WTC11 (cell line): ENCODE measurements around the gene EPM2AIP1. TPM values are rescaled to one million over a fixed set of nuclear protein-coding genes. Genes with fewer than 3 reads are reported as not detected.

Source experiments
- ATAC-seq: fragments of 200-7000 bp; cut with Tn5 transposase; 2 replicates; pipeline ENCODE4 v1.10.0; 2021; ENCODE audit warnings: mild to moderate bottlenecking, moderate library complexity
- CTCF ChIA-PET: fragments of 300-600 bp; sonication (Branson Sonifier 250); formaldehyde crosslinking; loops from one replicate; lab custom pipeline; 2021; ENCODE audit warnings: antibody characterized with exemption; lab: Charles Lee
- POLR2A ChIA-PET: fragments of 350-600 bp; sonication (Branson Sonifier 250); formaldehyde crosslinking; loops from one replicate; lab custom pipeline; 2021; ENCODE audit warnings: antibody characterized with exemption; lab: Charles Lee
- DNase-seq: peaks from one replicate; pipeline ENCODE4 v3.0.0; 2021; ENCODE audit warnings: low spot score
- H3K27ac Mint-ChIP-seq: 2 replicates; pipeline ENCODE4 v1.8.0; 2021; ENCODE audit warnings: mixed read lengths
- H3K27me3 Mint-ChIP-seq: 2 replicates; pipeline ENCODE4 v1.8.0; 2021; ENCODE audit warnings: low read depth, mild to moderate bottlenecking, moderate library complexity, mixed read lengths
- H3K36me3 Mint-ChIP-seq: 2 replicates; pipeline ENCODE4 v1.8.0; 2021; ENCODE audit warnings: mixed read lengths
- H3K4me1 Mint-ChIP-seq: 2 replicates; pipeline ENCODE4 v1.8.0; 2022; ENCODE audit warnings: mixed read lengths
- H3K4me3 Mint-ChIP-seq: 2 replicates; pipeline ENCODE4 v1.8.0; 2021; ENCODE audit warnings: mild to moderate bottlenecking, moderate library complexity, mixed read lengths
- H3K9me3 Mint-ChIP-seq: 2 replicates; pipeline ENCODE4 v1.8.0; 2021; ENCODE audit warnings: mixed read lengths
- ARID4B ChIP-seq: sonication (generic); formaldehyde crosslinking; IDR thresholded peaks from 2 replicates; pipeline ENCODE4 v1.8.0; 2023; ENCODE audit warnings: missing genetic modification reagents, mild to moderate bottlenecking, borderline replicate concordance
- CBFB ChIP-seq: sonication (generic); formaldehyde crosslinking; IDR thresholded peaks from 2 replicates; pipeline ENCODE4 v1.8.1; 2022; ENCODE audit warnings: mild to moderate bottlenecking, low read depth, missing genetic modification reagents
- CDX4 ChIP-seq: fragments of 250-450 bp; sonication (Bioruptor Pico); IDR thresholded peaks from 2 replicates; pipeline ENCODE4 v1.9.0; 2021; ENCODE audit warnings: moderate library complexity, mild to moderate bottlenecking, inconsistent platforms, borderline replicate concordance
- E2F4 ChIP-seq: sonication (generic); formaldehyde crosslinking; IDR thresholded peaks from 2 replicates; pipeline ENCODE4 v1.8.1; 2022; ENCODE audit warnings: low read depth, mild to moderate bottlenecking, moderate library complexity, missing genetic modification reagents, borderline replicate concordance
- E2F5 ChIP-seq: sonication (generic); formaldehyde crosslinking; IDR thresholded peaks from 2 replicates; pipeline ENCODE4 v1.8.1; 2022; ENCODE audit warnings: mild to moderate bottlenecking, moderate library complexity, missing genetic modification reagents
- ETV6 ChIP-seq: sonication (generic); formaldehyde crosslinking; IDR thresholded peaks from 2 replicates; pipeline ENCODE4 v1.8.1; 2022; ENCODE audit warnings: mild to moderate bottlenecking, missing genetic modification reagents
- FOXK1 ChIP-seq: sonication (generic); formaldehyde crosslinking; IDR thresholded peaks from 2 replicates; pipeline ENCODE4 v1.8.0; 2022; ENCODE audit warnings: mild to moderate bottlenecking, moderate library complexity, missing genetic modification reagents
- FOXP1 ChIP-seq: sonication (generic); formaldehyde crosslinking; IDR thresholded peaks from 2 replicates; pipeline ENCODE4 v1.8.0; 2022; ENCODE audit warnings: missing genetic modification reagents, mild to moderate bottlenecking, moderate library complexity, borderline replicate concordance
- HMGXB4 ChIP-seq: sonication (generic); formaldehyde crosslinking; IDR thresholded peaks from 2 replicates; pipeline ENCODE4 v1.8.1; 2023; ENCODE audit warnings: mild to moderate bottlenecking, moderate library complexity, missing genetic modification reagents
- JUN ChIP-seq: sonication (generic); formaldehyde crosslinking; IDR thresholded peaks from 2 replicates; pipeline ENCODE4 v1.8.0; 2023; ENCODE audit warnings: mild to moderate bottlenecking, missing genetic modification reagents
- KAT7 ChIP-seq: sonication (generic); formaldehyde crosslinking; IDR thresholded peaks from 2 replicates; pipeline ENCODE4 v1.8.1; 2023; ENCODE audit warnings: missing genetic modification reagents, mild to moderate bottlenecking, borderline replicate concordance
- MXD4 ChIP-seq: fragments of 250-450 bp; sonication (Bioruptor Pico); IDR thresholded peaks from 2 replicates; pipeline ENCODE4 v1.8.0; 2021; ENCODE audit warnings: mild to moderate bottlenecking, moderate library complexity, borderline replicate concordance
- NFE2L1 ChIP-seq: sonication (generic); formaldehyde crosslinking; IDR thresholded peaks from 2 replicates; pipeline ENCODE4 v1.8.1; 2023; ENCODE audit warnings: missing genetic modification reagents
- OVOL2 ChIP-seq: fragments of 250-450 bp; sonication (Bioruptor Pico); IDR thresholded peaks from 2 replicates; pipeline ENCODE4 v1.9.0; 2021; ENCODE audit warnings: mild to moderate bottlenecking, borderline replicate concordance
- ZNF138 ChIP-seq: sonication (generic); formaldehyde crosslinking; conservative IDR thresholded peaks from 2 replicates; pipeline ENCODE4 v1.8.1; 2022; ENCODE audit warnings: mild to moderate bottlenecking, moderate library complexity, missing genetic modification reagents
- ZNF416 ChIP-seq: fragments of 250-450 bp; sonication (Bioruptor Pico); IDR thresholded peaks from 2 replicates; pipeline ENCODE4 v1.9.0; 2021; ENCODE audit warnings: mild to moderate bottlenecking, inconsistent platforms
- total RNA-seq: library from RNA; stranded (reverse); gene quantifications from 3 replicates; pipeline ENCODE4 v1.2.3, GENCODE V29; 2021
- TF ChIP-seq, protein P1 (sequence below): sonication (generic); formaldehyde crosslinking; IDR thresholded peaks from 2 replicates; pipeline ENCODE4 v1.8.0; 2022; ENCODE audit warnings: mild to moderate bottlenecking, missing genetic modification reagents
- TF ChIP-seq, protein P2 (sequence below): sonication (generic); formaldehyde crosslinking; conservative IDR thresholded peaks from 2 replicates; pipeline ENCODE4 v1.8.1; 2022; ENCODE audit warnings: mild to moderate bottlenecking, missing genetic modification reagents
- TF ChIP-seq, protein P3 (sequence below): fragments of 250-450 bp; sonication (Bioruptor Pico); IDR thresholded peaks from 2 replicates; pipeline ENCODE4 v1.8.0; 2021; ENCODE audit warnings: mild to moderate bottlenecking
- TF ChIP-seq, protein P4 (sequence below): fragments of 250-450 bp; sonication (Bioruptor Pico); IDR thresholded peaks from 2 replicates; pipeline ENCODE4 v2.1.2; 2022; ENCODE audit warnings: mild to moderate bottlenecking, moderate library complexity
- TF ChIP-seq, protein P5 (sequence below): sonication (generic); formaldehyde crosslinking; IDR thresholded peaks from 2 replicates; pipeline ENCODE4 v1.8.1; 2022; ENCODE audit warnings: low read depth, missing genetic modification reagents, borderline replicate concordance

Gene EPM2AIP1
- total RNA-seq, 1 experiment from 2014 or later, result 11.0 TPM

GRCh38 chr3:36944012-36944640 lies 48.8 kb downstream of the EPM2AIP1 start:
- peak overlapping the region; percentile 75 for H3K4me3 Mint-ChIP-seq
- ChIA-PET CTCF (interaction anchor here (0.7 to 4.5 kb wide), 11 partner anchors 8 to 152 kb away, joined by 3 to 55 read pairs (median 5); partner anchors contain the start of genes EPM2AIP1 and MLH1), POLR2A (interaction anchor here (0.9 to 2.2 kb wide), 5 partner anchors 8 to 48 kb away, joined by 3 to 11 read pairs (median 9); partner anchors contain the start of genes EPM2AIP1 and MLH1)
- DNase-seq (peak; percentile 66), ATAC-seq (peak; percentile 54)
- H3K9me3 Mint-ChIP-seq, result peaks cover 21% of the 10 kb centered on the region
- H3K27ac Mint-ChIP-seq, result no peak overlapping the region
- peaks cover 54% of the 10 kb centered on the region for H3K27me3 Mint-ChIP-seq
- peaks cover 25% of the 10 kb centered on the region for H3K4me1 Mint-ChIP-seq
- H3K36me3 Mint-ChIP-seq, result peaks cover 17% of the 10 kb centered on the region
- TF ChIP-seq ZNF416 (CRISPR knock-in tag) (no peak), CBFB (CRISPR knock-in tag) (no peak), OVOL2 (no peak), NFE2L1 (CRISPR knock-in tag) (peak; percentile 27; the same call in 1 of the 2 replicates), FOXP1 (CRISPR knock-in tag) (peak; percentile 57; the same call in 1 of the 2 replicates), E2F5 (CRISPR knock-in tag) (no peak), MXD4 (CRISPR knock-in tag) (no peak), KAT7 (CRISPR knock-in tag) (no peak), FOXK1 (CRISPR knock-in tag) (no peak; the same call in 1 of the 2 replicates), ZNF138 (CRISPR knock-in tag) (0 out of 2 replicates have a peak, but pooled peaks have one; percentile 76), HMGXB4 (CRISPR knock-in tag) (peak; percentile 40; the same call in 1 of the 2 replicates), ETV6 (CRISPR knock-in tag) (0 out of 2 replicates have a peak, but pooled peaks have one; percentile 3), ARID4B (CRISPR knock-in tag) (peak; percentile 95), CDX4 (CRISPR knock-in tag) (no peak), JUN (no peak), E2F4 (CRISPR knock-in tag) (peak; percentile 30; the same call in 1 of the 2 replicates)
- TF ChIP-seq, protein P1, sequence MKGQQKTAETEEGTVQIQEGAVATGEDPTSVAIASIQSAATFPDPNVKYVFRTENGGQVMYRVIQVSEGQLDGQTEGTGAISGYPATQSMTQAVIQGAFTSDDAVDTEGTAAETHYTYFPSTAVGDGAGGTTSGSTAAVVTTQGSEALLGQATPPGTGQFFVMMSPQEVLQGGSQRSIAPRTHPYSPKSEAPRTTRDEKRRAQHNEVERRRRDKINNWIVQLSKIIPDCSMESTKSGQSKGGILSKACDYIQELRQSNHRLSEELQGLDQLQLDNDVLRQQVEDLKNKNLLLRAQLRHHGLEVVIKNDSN (CRISPR knock-in tag), result no peak; the same call in 1 of the 2 replicates
- TF ChIP-seq, protein P2, sequence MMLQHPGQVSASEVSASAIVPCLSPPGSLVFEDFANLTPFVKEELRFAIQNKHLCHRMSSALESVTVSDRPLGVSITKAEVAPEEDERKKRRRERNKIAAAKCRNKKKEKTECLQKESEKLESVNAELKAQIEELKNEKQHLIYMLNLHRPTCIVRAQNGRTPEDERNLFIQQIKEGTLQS (CRISPR knock-in tag), result no peak
- TF ChIP-seq, protein P3, sequence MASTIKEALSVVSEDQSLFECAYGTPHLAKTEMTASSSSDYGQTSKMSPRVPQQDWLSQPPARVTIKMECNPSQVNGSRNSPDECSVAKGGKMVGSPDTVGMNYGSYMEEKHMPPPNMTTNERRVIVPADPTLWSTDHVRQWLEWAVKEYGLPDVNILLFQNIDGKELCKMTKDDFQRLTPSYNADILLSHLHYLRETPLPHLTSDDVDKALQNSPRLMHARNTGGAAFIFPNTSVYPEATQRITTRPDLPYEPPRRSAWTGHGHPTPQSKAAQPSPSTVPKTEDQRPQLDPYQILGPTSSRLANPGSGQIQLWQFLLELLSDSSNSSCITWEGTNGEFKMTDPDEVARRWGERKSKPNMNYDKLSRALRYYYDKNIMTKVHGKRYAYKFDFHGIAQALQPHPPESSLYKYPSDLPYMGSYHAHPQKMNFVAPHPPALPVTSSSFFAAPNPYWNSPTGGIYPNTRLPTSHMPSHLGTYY (CRISPR knock-in tag), result no peak
- TF ChIP-seq, protein P4, sequence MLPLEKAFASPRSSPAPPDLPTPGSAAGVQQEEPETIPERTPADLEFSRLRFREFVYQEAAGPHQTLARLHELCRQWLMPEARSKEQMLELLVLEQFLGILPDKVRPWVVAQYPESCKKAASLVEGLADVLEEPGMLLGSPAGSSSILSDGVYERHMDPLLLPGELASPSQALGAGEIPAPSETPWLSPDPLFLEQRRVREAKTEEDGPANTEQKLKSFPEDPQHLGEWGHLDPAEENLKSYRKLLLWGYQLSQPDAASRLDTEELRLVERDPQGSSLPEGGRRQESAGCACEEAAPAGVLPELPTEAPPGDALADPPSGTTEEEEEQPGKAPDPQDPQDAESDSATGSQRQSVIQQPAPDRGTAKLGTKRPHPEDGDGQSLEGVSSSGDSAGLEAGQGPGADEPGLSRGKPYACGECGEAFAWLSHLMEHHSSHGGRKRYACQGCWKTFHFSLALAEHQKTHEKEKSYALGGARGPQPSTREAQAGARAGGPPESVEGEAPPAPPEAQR (CRISPR knock-in tag), result no peak
- TF ChIP-seq, protein P5, sequence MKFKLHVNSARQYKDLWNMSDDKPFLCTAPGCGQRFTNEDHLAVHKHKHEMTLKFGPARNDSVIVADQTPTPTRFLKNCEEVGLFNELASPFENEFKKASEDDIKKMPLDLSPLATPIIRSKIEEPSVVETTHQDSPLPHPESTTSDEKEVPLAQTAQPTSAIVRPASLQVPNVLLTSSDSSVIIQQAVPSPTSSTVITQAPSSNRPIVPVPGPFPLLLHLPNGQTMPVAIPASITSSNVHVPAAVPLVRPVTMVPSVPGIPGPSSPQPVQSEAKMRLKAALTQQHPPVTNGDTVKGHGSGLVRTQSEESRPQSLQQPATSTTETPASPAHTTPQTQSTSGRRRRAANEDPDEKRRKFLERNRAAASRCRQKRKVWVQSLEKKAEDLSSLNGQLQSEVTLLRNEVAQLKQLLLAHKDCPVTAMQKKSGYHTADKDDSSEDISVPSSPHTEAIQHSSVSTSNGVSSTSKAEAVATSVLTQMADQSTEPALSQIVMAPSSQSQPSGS (CRISPR knock-in tag), result no peak
